GM12874 (cell line): ENCODE data around the gene ZNF580.

ENCODE experiments used
- TF ChIP-seq, protein P1 (sequence below): IDR thresholded peaks from 2 replicates; pipeline ENCODE4 v1.5.1; 2011; ENCODE audit warnings: low read depth, mild to moderate bottlenecking, control low read depth, low read length, moderate library complexity; ENCODE audit not compliant: insufficient read depth

The ZNF580 gene

DNA sequence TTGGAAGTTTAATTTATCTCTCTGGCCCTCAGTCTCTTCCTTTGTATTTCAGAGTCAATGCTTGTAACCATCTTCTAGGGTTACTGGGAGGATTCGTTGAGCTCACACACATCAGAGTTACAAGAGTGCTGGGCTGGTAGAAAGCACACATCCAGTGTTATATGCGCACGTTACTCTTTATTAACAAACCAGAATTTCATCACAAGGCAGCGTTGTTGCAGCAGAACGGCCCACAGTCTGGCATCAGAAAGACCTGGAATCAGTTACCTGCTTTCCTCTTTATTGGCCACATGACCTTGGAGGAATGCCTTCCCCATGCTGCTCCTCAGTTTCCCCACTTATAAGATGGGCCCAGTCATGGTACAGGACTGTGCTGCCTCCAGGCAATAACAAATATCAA, 31.5 kb upstream of the ZNF580 start:
- TF ChIP-seq, protein P1, sequence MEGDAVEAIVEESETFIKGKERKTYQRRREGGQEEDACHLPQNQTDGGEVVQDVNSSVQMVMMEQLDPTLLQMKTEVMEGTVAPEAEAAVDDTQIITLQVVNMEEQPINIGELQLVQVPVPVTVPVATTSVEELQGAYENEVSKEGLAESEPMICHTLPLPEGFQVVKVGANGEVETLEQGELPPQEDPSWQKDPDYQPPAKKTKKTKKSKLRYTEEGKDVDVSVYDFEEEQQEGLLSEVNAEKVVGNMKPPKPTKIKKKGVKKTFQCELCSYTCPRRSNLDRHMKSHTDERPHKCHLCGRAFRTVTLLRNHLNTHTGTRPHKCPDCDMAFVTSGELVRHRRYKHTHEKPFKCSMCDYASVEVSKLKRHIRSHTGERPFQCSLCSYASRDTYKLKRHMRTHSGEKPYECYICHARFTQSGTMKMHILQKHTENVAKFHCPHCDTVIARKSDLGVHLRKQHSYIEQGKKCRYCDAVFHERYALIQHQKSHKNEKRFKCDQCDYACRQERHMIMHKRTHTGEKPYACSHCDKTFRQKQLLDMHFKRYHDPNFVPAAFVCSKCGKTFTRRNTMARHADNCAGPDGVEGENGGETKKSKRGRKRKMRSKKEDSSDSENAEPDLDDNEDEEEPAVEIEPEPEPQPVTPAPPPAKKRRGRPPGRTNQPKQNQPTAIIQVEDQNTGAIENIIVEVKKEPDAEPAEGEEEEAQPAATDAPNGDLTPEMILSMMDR: no peak

DNA sequence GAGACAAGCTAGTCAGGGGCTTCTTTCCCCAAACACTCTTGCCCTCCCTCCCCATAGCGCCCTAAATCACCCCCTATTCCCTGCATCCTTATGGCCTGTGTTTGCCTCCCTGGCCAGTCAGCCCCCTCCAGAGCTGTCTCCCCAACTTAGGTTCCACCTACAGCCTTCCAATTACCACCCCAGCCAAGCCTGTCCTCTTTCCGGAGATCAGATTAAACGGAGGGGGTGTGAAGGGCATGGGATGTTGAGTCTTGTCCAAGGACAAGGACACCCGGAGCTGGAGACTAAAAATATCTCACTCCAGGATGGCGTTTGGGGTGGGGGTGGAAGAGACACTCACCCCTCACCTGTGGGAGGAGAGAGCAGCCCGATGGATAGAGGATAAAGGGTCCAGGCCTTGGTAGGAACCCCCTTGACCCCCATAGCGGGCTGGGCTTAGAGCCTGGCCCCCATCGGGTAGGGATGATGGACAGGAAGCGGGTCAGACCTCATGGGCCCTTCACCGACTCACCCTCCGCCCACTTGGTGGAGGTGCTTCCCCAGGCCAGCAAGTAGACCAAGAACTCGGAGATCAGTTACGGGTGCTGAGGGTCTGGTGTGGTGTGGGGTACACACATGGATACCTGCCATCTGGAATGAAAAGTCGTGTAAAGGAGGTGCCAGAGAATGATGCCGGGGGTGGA, 29.4 kb upstream of the ZNF580 start:
- TF ChIP-seq, protein P1: no peak

DNA sequence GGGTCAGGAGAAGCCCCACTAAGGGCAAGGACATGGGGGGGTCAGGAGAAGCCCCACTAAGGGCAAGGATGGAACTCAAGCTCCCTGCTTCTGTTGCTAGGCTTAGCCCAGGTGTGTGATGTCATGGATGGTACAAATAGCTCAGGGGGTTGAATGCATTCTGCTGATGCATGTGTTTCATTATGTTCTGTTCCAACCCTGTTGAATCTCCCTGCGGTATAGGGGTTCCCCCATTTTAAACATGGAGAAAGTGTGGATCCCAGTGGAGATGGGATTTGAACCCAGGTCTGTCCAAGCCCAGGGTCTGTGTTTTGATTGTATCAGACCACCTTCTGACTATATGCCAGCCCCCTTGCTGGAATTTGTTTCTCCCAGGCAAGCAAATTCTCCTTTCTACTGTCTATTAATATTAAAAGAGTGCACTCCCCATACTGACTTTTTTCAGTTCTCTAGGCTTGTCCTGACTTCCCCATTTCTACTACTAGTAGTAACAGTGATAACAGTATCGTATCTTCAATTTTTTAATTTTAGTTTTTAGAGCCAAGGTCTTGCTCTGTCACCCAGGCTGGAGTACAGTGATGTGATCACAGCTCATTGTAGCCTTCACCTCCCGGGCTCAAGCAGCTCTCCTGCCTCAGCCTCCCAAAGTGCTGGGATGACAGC, 28.7 kb upstream of the ZNF580 start:
- TF ChIP-seq, protein P1: no peak

DNA sequence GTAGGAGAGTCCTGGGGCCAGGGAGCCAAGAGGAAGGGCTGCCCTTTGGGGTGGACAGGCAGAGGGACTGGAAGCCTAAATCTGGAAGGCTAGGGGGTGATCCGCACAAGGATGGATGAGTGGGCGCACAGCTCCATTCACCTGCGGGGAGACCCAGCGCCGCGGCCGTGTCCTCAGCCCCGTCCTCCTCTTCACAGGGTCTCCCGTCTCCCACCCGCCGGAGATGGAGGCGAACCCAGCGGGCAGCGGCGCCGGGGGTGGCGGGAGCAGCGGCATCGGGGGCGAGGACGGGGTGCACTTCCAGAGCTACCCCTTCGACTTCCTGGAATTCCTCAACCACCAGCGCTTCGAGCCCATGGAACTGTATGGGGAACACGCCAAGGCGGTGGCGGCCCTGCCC, 27.4 kb upstream of the ZNF580 start:
- TF ChIP-seq, protein P1: no peak

DNA sequence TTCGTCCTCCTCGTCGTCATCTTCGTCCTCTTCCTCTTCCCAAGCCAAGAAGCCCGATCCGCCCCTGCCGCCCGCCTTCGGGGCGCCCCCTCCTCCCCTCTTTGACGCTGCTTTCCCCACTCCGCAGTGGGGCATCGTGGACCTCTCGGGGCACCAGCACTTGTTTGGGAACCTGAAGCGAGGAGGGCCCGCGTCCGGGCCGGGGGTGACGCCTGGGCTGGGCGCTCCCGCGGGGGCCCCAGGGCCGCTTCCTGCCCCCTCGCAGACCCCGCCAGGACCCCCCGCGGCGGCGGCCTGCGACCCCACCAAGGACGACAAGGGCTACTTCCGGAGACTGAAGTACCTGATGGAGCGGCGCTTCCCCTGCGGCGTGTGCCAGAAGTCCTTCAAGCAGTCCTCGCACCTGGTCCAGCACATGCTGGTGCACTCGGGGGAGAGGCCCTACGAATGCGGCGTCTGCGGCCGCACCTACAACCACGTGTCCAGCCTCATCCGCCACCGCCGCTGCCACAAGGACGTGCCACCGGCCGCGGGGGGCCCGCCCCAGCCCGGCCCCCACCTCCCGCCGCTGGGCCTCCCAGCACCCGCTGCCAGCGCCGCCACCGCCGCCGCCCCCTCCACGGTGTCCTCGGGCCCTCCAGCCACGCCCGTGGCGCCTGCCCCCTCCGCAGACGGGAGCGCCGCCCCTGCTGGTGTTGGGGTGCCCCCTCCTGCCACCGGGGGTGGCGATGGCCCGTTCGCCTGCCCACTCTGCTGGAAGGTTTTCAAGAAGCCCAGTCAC, 26.7 kb upstream of the ZNF580 start:
- TF ChIP-seq, protein P1: no peak

DNA sequence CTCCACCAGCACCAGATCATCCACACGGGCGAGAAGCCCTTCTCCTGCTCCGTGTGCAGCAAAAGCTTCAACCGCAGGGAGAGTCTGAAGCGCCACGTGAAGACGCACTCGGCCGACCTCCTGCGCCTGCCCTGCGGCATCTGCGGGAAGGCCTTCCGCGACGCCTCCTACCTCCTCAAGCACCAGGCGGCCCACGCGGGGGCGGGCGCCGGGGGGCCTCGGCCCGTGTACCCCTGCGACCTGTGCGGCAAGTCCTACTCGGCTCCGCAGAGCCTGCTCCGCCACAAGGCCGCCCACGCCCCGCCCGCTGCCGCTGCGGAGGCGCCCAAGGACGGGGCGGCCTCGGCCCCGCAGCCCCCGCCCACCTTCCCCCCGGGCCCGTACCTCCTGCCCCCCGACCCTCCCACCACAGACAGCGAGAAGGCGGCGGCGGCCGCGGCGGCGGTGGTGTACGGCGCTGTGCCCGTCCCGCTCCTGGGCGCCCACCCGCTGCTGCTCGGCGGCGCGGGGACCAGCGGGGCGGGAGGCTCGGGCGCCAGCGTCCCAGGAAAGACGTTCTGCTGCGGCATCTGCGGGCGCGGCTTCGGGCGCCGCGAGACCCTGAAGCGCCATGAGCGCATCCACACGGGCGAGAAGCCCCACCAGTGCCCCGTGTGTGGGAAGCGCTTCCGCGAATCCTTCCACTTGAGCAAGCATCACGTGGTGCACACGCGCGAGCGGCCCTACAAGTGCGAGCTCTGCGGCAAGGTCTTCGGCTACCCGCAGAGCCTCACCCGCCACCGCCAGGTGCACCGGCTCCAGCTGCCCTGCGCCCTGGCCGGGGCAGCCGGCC, 25.9 kb upstream of the ZNF580 start:
- TF ChIP-seq, protein P1: no peak
